CD14-positive monocyte (primary cell): Measurements from ENCODE around the gene PLCH1. TPM values are rescaled to one million over a fixed set of nuclear protein-coding genes. Genes with fewer than 3 reads are reported as not detected.

ENCODE experiments used
- DNase-seq, 3 donors: peaks; one replicate each; pipeline ENCODE4 v3.0.0-alpha.2; 2011 to 2022
- H2AFZ ChIP-seq: 2 replicates; pipeline ENCODE4 v1.6.0; 2012; ENCODE audit warnings: mild to moderate bottlenecking, low read depth, low read length, inconsistent platforms; ENCODE audit not compliant: insufficient read depth, poor library complexity, severe bottlenecking
- H3K27ac ChIP-seq, 2 donors: 1 replicate in 1 of 2; 2 replicates in 1 of 2; pipeline ENCODE4 v1.5.1; 2012 to 2013; ENCODE audit warnings: low read length in 2 of 2, control low read depth in 1 of 2, inconsistent platforms in 1 of 2, low read depth in 1 of 2, mild to moderate bottlenecking in 1 of 2
- H3K27me3 ChIP-seq, 2 donors: one replicate each; pipeline versions ENCODE4 v1.6.0 to v1.6.1; 2011 to 2013; ENCODE audit warnings: low read length in 2 of 2; ENCODE audit not compliant: control insufficient read depth in 2 of 2, insufficient read depth in 2 of 2
- H3K36me3 ChIP-seq, 2 donors: replicated peaks in 1 of 2; 1 replicate in 1 of 2; 2 replicates in 1 of 2; pipeline versions ENCODE4 v1.5.1 to v1.6.1; 2012 to 2013; ENCODE audit warnings: low read length in 2 of 2, control low read depth in 1 of 2, inconsistent platforms in 1 of 2, mild to moderate bottlenecking in 1 of 2; ENCODE audit not compliant: insufficient read depth in 2 of 2, control insufficient read depth in 1 of 2
- H3K4me1 ChIP-seq, 2 donors: 1 replicate in 1 of 2; 2 replicates in 1 of 2; pipeline versions ENCODE4 v1.5.1 to v1.6.1; 2012 to 2013; ENCODE audit warnings: low read length in 2 of 2, control low read depth in 1 of 2, inconsistent platforms in 1 of 2, mild to moderate bottlenecking in 1 of 2, moderate library complexity in 1 of 2; ENCODE audit not compliant: insufficient read depth in 2 of 2, control insufficient read depth in 1 of 2
- H3K4me2 ChIP-seq: replicated peaks from 2 replicates; pipeline ENCODE3; 2012; ENCODE audit warnings: low read length, moderate library complexity, mild to moderate bottlenecking; ENCODE audit not compliant: poor library complexity, severe bottlenecking; ENCODE audit errors: extremely low read depth
- H3K4me3 ChIP-seq, 3 experiments: fragments of 200-600 bp in 1 of 3; sonication (generic) in 1 of 3; replicated peaks in 1 of 3; 1 replicate in 2 of 3; 2 replicates in 1 of 3; pipeline ENCODE4 v1.5.1; 2011 to 2013; ENCODE audit warnings: low read length in 3 of 3, mild to moderate bottlenecking in 3 of 3, control low read depth in 2 of 3, low read depth in 2 of 3, inconsistent platforms in 1 of 3, moderate library complexity in 1 of 3
- H3K79me2 ChIP-seq: 2 replicates; pipeline ENCODE4 v1.6.0; 2012; ENCODE audit warnings: mild to moderate bottlenecking, control low read depth, inconsistent platforms, low read length, moderate library complexity; ENCODE audit not compliant: insufficient read depth
- H3K9ac ChIP-seq: 2 replicates; pipeline ENCODE4 v1.6.0; 2017; ENCODE audit warnings: low read length, mild to moderate bottlenecking; ENCODE audit not compliant: insufficient read depth, poor library complexity, severe bottlenecking
- H3K9me3 ChIP-seq, 2 donors: replicated peaks in 1 of 2; 1 replicate in 1 of 2; 2 replicates in 1 of 2; pipeline versions ENCODE4 v1.5.1 to v1.6.1; 2012 to 2013; ENCODE audit warnings: low read length in 2 of 2, control low read depth in 1 of 2; ENCODE audit not compliant: control insufficient read depth in 1 of 2, insufficient read depth in 1 of 2
- H4K20me1 ChIP-seq: 2 replicates; pipeline ENCODE4 v1.6.0; 2012; ENCODE audit warnings: mild to moderate bottlenecking, low read length, control low read depth, moderate library complexity; ENCODE audit not compliant: insufficient read depth
- H3K27ac Mint-ChIP-seq, 7 donors: one replicate each; pipeline ENCODE4 v1.8.0; 2020; ENCODE audit warnings: mild to moderate bottlenecking in 7 of 7, mixed read lengths in 7 of 7, moderate library complexity in 6 of 7, inconsistent platforms in 2 of 7
- H3K27me3 Mint-ChIP-seq, 3 donors: one replicate each; pipeline ENCODE4 v1.8.0; 2021 to 2022; ENCODE audit warnings: low read depth in 3 of 3, mild to moderate bottlenecking in 3 of 3, mixed read lengths in 3 of 3, moderate library complexity in 3 of 3, inconsistent platforms in 1 of 3
- H3K36me3 Mint-ChIP-seq, 2 donors: one replicate each; pipeline ENCODE4 v1.8.0; 2020; ENCODE audit warnings: mixed read lengths in 2 of 2, inconsistent platforms in 1 of 2, mild to moderate bottlenecking in 1 of 2
- H3K4me1 Mint-ChIP-seq: one replicate; pipeline ENCODE4 v1.8.0; 2020; ENCODE audit warnings: mild to moderate bottlenecking, mixed read lengths
- H3K4me3 Mint-ChIP-seq, 2 donors: one replicate each; pipeline ENCODE4 v1.8.0; 2020; ENCODE audit warnings: mild to moderate bottlenecking in 2 of 2, mixed read lengths in 2 of 2, moderate library complexity in 1 of 2
- H3K9me3 Mint-ChIP-seq, 7 donors: one replicate each; pipeline ENCODE4 v1.8.0; 2020 to 2022; ENCODE audit warnings: mixed read lengths in 7 of 7, mild to moderate bottlenecking in 6 of 7, moderate library complexity in 6 of 7, inconsistent platforms in 2 of 7
- WGBS: methylation state at CpG from one replicate; pipeline ENCODE4 v1.1.5; 2013; ENCODE audit warnings: missing lambda C conversion rate; ENCODE audit not compliant: insufficient coverage; 5-methylcytosine and 5-hydroxymethylcytosine counted together
- intact Hi-C, 2 donors: fragments of 100-400 bp; cut with micrococcal nuclease; formaldehyde crosslinking; loops; one replicate each; pipeline versions ENCODE4 v1.15.0 to v1.15.1; 2023
- polyA plus RNA-seq, 3 donors: library from polyadenylated mRNA; depleted of rRNA in 1 of 3; unstranded in 2 of 3; stranded (reverse) in 1 of 3; fragments of 300-500 nt in 2 of 3; fragments of >200 nt in 1 of 3; fragmentation: Illumina TruSeq in 2 of 3; gene quantifications; 1 replicate in 2 of 3; 2 replicates in 1 of 3; pipeline ENCODE4 v1.2.3, GENCODE V29; 2012 to 2021
- TF ChIP-seq, protein P1 (sequence below): fragments of 200-600 bp; IDR thresholded peaks from one replicate; pipeline ENCODE4 v1.8.0; 2022; ENCODE audit warnings: antibody characterized with exemption, mild to moderate bottlenecking

PLCH1 gene
- polyA plus RNA-seq, 3 donors, result not detected

DNA sequence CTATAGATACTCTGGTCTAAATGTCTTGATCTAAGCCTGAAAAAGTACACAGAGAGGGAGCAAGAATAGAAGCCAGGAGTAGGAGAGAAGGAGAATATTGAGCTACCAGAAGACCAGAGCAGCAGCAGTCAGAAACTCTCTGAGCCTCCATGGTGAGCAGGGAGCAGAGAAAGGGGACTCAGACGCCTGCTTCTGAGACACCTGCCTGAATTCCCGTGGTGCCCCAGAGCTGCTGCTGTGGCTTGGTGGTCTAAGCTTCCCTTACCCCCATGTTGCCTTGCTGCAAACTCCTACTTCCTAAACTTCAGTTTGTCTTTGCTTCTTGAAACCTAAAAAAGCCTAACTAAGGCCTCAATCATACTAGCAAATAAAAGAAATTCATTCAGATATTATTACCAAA is 356.5 kb downstream of the PLCH1 start:
- H3K4me3 Mint-ChIP-seq, result no peak overlapping the region
- Histone ChIP-seq H3K4me2 (no peak overlapping the region), H3K4me3 (no peak overlapping the region), H2AFZ (no peak overlapping the region), H3K27ac (no peak overlapping the region), H3K27me3 (no peaks in the 10 kb centered on the region), H3K9ac (no peak overlapping the region), H3K79me2 (no peaks in the 10 kb centered on the region), H3K9me3 (no peaks in the 10 kb centered on the region), H3K36me3 (no peaks in the 10 kb centered on the region), H4K20me1 (no peaks in the 10 kb centered on the region), H3K4me1 (no peaks in the 10 kb centered on the region)
- DNase-seq, result no peak
- TF ChIP-seq, protein P1, sequence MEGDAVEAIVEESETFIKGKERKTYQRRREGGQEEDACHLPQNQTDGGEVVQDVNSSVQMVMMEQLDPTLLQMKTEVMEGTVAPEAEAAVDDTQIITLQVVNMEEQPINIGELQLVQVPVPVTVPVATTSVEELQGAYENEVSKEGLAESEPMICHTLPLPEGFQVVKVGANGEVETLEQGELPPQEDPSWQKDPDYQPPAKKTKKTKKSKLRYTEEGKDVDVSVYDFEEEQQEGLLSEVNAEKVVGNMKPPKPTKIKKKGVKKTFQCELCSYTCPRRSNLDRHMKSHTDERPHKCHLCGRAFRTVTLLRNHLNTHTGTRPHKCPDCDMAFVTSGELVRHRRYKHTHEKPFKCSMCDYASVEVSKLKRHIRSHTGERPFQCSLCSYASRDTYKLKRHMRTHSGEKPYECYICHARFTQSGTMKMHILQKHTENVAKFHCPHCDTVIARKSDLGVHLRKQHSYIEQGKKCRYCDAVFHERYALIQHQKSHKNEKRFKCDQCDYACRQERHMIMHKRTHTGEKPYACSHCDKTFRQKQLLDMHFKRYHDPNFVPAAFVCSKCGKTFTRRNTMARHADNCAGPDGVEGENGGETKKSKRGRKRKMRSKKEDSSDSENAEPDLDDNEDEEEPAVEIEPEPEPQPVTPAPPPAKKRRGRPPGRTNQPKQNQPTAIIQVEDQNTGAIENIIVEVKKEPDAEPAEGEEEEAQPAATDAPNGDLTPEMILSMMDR, result no peak
- 83% methylated on average over 2 of the region's 2 CpGs for WGBS
- intact Hi-C loops, result no loop called here
- H3K9me3 Mint-ChIP-seq, result no peaks in the 10 kb centered on the region
- H3K27me3 Mint-ChIP-seq, result peaks cover 0 to 3% (median 3%) of the 10 kb centered on the region in 3 donors
- peaks cover 2% of the 10 kb centered on the region for H3K4me1 Mint-ChIP-seq
- no peak overlapping the region for H3K27ac Mint-ChIP-seq
- no peaks in the 10 kb centered on the region for H3K36me3 Mint-ChIP-seq

DNA sequence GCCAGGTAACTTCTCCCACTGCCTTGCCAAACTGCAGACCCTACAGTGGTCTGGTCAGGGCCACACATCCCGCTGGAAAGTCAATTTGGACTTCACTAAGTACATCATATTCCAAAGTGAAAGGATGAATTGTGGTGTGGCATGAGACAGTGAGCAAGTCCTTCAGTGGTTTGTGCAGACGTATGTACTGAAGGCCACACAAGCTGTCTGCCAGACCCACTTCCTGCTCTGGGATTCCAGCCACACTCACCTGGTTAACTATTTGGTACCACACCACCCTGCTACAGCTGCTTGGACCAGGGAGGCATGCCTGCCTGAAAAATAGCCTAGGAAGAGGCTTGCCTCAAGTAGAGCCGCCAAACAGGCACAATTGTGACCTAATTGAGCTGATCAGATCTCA is 357.3 kb downstream of the PLCH1 start:
- Mint-ChIP-seq H3K9me3 (no peaks in the 10 kb centered on the region), H3K4me3 (no peak overlapping the region), H3K27ac (no peak overlapping the region), H3K4me1 (peaks cover 2% of the 10 kb centered on the region), H3K27me3 (peaks cover 0 to 3% (median 2%) of the 10 kb centered on the region in 3 donors), H3K36me3 (no peaks in the 10 kb centered on the region)
- Histone ChIP-seq H3K9me3 (no peaks in the 10 kb centered on the region), H3K79me2 (no peaks in the 10 kb centered on the region), H3K36me3 (no peaks in the 10 kb centered on the region), H4K20me1 (no peaks in the 10 kb centered on the region), H3K27me3 (no peaks in the 10 kb centered on the region), H3K4me1 (no peaks in the 10 kb centered on the region), H3K4me3 (no peak overlapping the region), H3K9ac (no peak overlapping the region), H3K27ac (no peak overlapping the region), H3K4me2 (no peak overlapping the region), H2AFZ (no peak overlapping the region)
- TF ChIP-seq, protein P1, result no peak
- WGBS, result no CpG with 5 or more reads among the region's 3 CpGs
- intact Hi-C loops, result no loop called here
- no peak for DNase-seq
